HEK293 (cell line): ENCODE data around the gene TCERG1L.

Source experiments
- CTCF ChIA-PET: fragments of 350-600 bp; formaldehyde crosslinking; extraction: SDS; loops from one replicate; lab custom pipeline; 2021; ENCODE audit warnings: antibody characterized with exemption; lab: Yijun Ruan, JAX
- POLR2A ChIA-PET: fragments of 300-600 bp; formaldehyde crosslinking; extraction: SDS; loops from one replicate; lab custom pipeline; 2020; ENCODE audit warnings: antibody characterized with exemption, inconsistent platforms; lab: Yijun Ruan, JAX
- H3K27ac ChIP-seq: fragments of 200-500 bp; sonication (Bioruptor generic); 2 replicates; pipeline ENCODE4 v1.5.1; 2014; ENCODE audit warnings: low read depth, low read length, control low read depth, inconsistent platforms; ENCODE audit errors: extremely low read depth
- H3K36me3 ChIP-seq, 2 experiments: fragments of 200-500 bp in 1 of 2; sonication (Bioruptor generic) in 1 of 2; 1 replicate in 1 of 2; 2 replicates in 1 of 2; pipeline ENCODE4 v1.5.1; 2014 to 2017; ENCODE audit warnings: inconsistent platforms in 2 of 2, low read length in 2 of 2; ENCODE audit not compliant: control insufficient read depth in 2 of 2, insufficient read depth in 1 of 2
- H3K4me1 ChIP-seq: fragments of 200-500 bp; sonication (Bioruptor generic); 2 replicates; pipeline ENCODE4 v1.5.1; 2014; ENCODE audit warnings: mild to moderate bottlenecking, low read length, inconsistent platforms; ENCODE audit not compliant: control insufficient read depth, insufficient read depth
- H3K4me3 ChIP-seq: 2 replicates; pipeline ENCODE4 v1.5.1; 2011; ENCODE audit warnings: low read depth, mild to moderate bottlenecking, control low read depth, low read length, moderate library complexity
- H3K9me3 ChIP-seq: fragments of 200-500 bp; sonication (Bioruptor generic); 2 replicates; pipeline ENCODE4 v1.5.1; 2014; ENCODE audit warnings: low read depth, low read length, inconsistent platforms; ENCODE audit not compliant: control insufficient read depth, insufficient read depth
- BCL11B ChIP-seq: fragments of 450-650 bp; formaldehyde crosslinking; IDR thresholded peaks from 2 replicates; pipeline ENCODE4 v1.5.1; 2016; ENCODE audit warnings: low read depth, missing biosample characterization, missing genetic modification characterization
- GLIS2 ChIP-seq: fragments of 450-650 bp; formaldehyde crosslinking; IDR thresholded peaks from 2 replicates; pipeline ENCODE4 v1.5.1; 2016; ENCODE audit warnings: missing biosample characterization, missing genetic modification characterization
- HOXA7 ChIP-seq: sonication (generic); formaldehyde crosslinking; IDR thresholded peaks from 2 replicates; pipeline ENCODE4 v1.8.1; 2022; ENCODE audit warnings: missing genetic modification reagents, borderline replicate concordance
- MYNN ChIP-seq: fragments of 450-650 bp; formaldehyde crosslinking; IDR thresholded peaks from 2 replicates; pipeline ENCODE4 v1.5.1; 2016; ENCODE audit warnings: missing biosample characterization, missing genetic modification characterization, borderline replicate concordance
- PRDM6 ChIP-seq: fragments of 450-650 bp; formaldehyde crosslinking; IDR thresholded peaks from 2 replicates; pipeline ENCODE4 v1.5.1; 2017; ENCODE audit warnings: missing biosample characterization, missing genetic modification characterization
- REPIN1 ChIP-seq: fragments of 450-650 bp; formaldehyde crosslinking; IDR thresholded peaks from 2 replicates; pipeline ENCODE4 v1.5.1; 2017; ENCODE audit warnings: missing biosample characterization, missing genetic modification characterization, low read depth
- SP3 ChIP-seq: fragments of 450-650 bp; formaldehyde crosslinking; IDR thresholded peaks from 2 replicates; pipeline ENCODE4 v1.5.1; 2016; ENCODE audit warnings: missing biosample characterization, missing genetic modification characterization
- TRIM28 ChIP-seq: IDR thresholded peaks from 2 replicates; pipeline ENCODE4 v1.6.1; 2011; ENCODE audit warnings: low read length, control low read depth, borderline replicate concordance
- ZBTB21 ChIP-seq: fragments of 450-650 bp; formaldehyde crosslinking; IDR thresholded peaks from 2 replicates; pipeline ENCODE4 v1.5.1; 2017; ENCODE audit warnings: missing biosample characterization, missing genetic modification characterization
- ZNF10 ChIP-seq: fragments of 450-650 bp; formaldehyde crosslinking; IDR thresholded peaks from 2 replicates; pipeline ENCODE4 v1.5.1; 2017; ENCODE audit warnings: missing biosample characterization, missing genetic modification characterization
- ZNF121 ChIP-seq: fragments of 450-650 bp; formaldehyde crosslinking; IDR thresholded peaks from 2 replicates; pipeline ENCODE4 v1.5.1; 2016; ENCODE audit warnings: missing biosample characterization, missing genetic modification characterization
- ZNF184 ChIP-seq: fragments of 450-650 bp; IDR thresholded peaks from 2 replicates; pipeline ENCODE4 v1.5.1; 2018; ENCODE audit warnings: missing biosample characterization, mild to moderate bottlenecking, missing genetic modification characterization
- ZNF248 ChIP-seq: fragments of 450-650 bp; formaldehyde crosslinking; IDR thresholded peaks from 2 replicates; pipeline ENCODE4 v1.5.1; 2017; ENCODE audit warnings: missing biosample characterization, missing genetic modification characterization
- ZNF366 ChIP-seq: fragments of 450-650 bp; formaldehyde crosslinking; conservative IDR thresholded peaks from 2 replicates; pipeline ENCODE4 v1.5.1; 2016; ENCODE audit warnings: missing biosample characterization, missing genetic modification characterization
- ZNF391 ChIP-seq: fragments of 450-650 bp; formaldehyde crosslinking; IDR thresholded peaks from 2 replicates; pipeline ENCODE4 v1.5.1; 2016; ENCODE audit warnings: low read depth, missing biosample characterization, missing genetic modification characterization, borderline replicate concordance
- ZNF416 ChIP-seq: fragments of 450-650 bp; formaldehyde crosslinking; IDR thresholded peaks from 2 replicates; pipeline ENCODE4 v1.5.1; 2016; ENCODE audit warnings: missing biosample characterization, missing genetic modification characterization
- ZNF596 ChIP-seq: fragments of 450-650 bp; IDR thresholded peaks from 2 replicates; pipeline ENCODE4 v1.5.0; 2018; ENCODE audit warnings: missing biosample characterization, mild to moderate bottlenecking, missing genetic modification characterization, moderate library complexity
- ZNF624 ChIP-seq: fragments of 450-650 bp; formaldehyde crosslinking; IDR thresholded peaks from 2 replicates; pipeline ENCODE4 v1.5.1; 2017; ENCODE audit warnings: missing biosample characterization, missing genetic modification characterization
- ZNF645 ChIP-seq: fragments of 450-650 bp; formaldehyde crosslinking; IDR thresholded peaks from 2 replicates; pipeline ENCODE4; 2016; ENCODE audit warnings: missing biosample characterization, missing genetic modification characterization
- ZNF777 ChIP-seq: fragments of 450-650 bp; formaldehyde crosslinking; IDR thresholded peaks from 2 replicates; pipeline ENCODE4 v1.5.1; 2017; ENCODE audit warnings: missing biosample characterization, missing genetic modification characterization, borderline replicate concordance
- ZNF785 ChIP-seq: fragments of 450-650 bp; formaldehyde crosslinking; IDR thresholded peaks from 2 replicates; pipeline ENCODE4 v1.5.1; 2016; ENCODE audit warnings: missing biosample characterization, missing genetic modification characterization
- ZXDB ChIP-seq: fragments of 450-650 bp; formaldehyde crosslinking; IDR thresholded peaks from 2 replicates; pipeline ENCODE4 v1.5.1; 2016; ENCODE audit warnings: missing biosample characterization, missing genetic modification characterization
- TF ChIP-seq, protein P1 (sequence below): fragments of 450-650 bp; formaldehyde crosslinking; IDR thresholded peaks from 2 replicates; pipeline ENCODE4 v1.5.1; 2017; ENCODE audit warnings: missing biosample characterization, missing genetic modification characterization
- TF ChIP-seq, protein P2 (sequence below): fragments of 450-650 bp; formaldehyde crosslinking; IDR thresholded peaks from 2 replicates; pipeline ENCODE4 v1.5.1; 2016; ENCODE audit warnings: missing biosample characterization, missing genetic modification characterization

Gene TCERG1L

GRCh38 chr10:131130025-131130424 lies 181.5 kb downstream of the TCERG1L start:
- no peak for TF ChIP-seq ZNF391 (tag by site-specific recombination)
- no peak for TF ChIP-seq ZNF416
- TF ChIP-seq ZBTB21 (tag by site-specific recombination) = peak; percentile 22; the same call in 1 of the 2 replicates
- no peak overlapping the region for H3K4me3 ChIP-seq
- no peaks in the 10 kb centered on the region for H3K36me3 ChIP-seq
- POLR2A ChIA-PET = no interaction called here
- CTCF ChIA-PET = no interaction called here
- H3K4me1 ChIP-seq = no peaks in the 10 kb centered on the region
- no peaks in the 10 kb centered on the region for H3K9me3 ChIP-seq
- no peak overlapping the region for H3K27ac ChIP-seq

DNA sequence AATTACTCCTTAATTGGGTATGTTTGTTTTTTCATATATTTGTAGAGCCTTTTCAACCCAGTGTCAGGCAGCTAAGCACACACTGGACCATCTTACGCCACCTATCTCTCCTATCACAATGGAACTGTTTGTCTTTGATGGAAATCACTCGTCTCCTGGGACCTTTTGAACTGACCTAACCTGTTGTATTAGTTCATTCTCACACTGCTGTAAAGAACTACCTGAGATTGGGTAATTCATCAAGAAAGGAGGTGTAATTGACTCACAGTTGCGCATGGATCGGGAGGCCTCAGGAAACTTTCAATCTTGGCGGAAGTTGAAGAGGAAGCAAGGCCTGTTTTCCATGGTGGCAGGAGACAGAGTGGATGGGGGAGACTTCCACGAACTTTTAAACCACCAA lies 182.0 kb downstream of the TCERG1L start:
- POLR2A ChIA-PET = no interaction called here
- TF ChIP-seq SP3 (no peak), MYNN (tag by site-specific recombination) (no peak)
- CTCF ChIA-PET = no interaction called here

DNA sequence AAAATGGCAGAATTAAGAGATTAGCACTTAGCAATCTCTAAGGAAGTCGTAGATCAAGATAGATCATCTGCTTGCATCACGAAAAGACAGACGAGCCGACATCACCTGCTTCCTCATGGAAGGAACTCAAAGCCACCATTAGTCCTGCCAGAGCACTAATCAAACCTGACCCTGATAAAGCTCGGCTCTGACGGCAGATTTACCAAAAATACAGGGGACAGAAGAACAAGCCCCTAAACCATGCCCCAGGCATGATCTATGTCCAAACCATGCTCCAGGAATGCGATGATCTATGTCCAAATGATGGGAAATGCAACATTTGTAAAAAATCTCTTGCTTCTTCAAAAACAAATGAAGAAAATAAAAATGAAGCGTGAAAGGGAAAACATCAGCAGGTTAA lies 182.8 kb downstream of the TCERG1L start:
- Histone ChIP-seq H3K36me3 (no peaks in the 10 kb centered on the region), H3K4me3 (no peak overlapping the region), H3K9me3 (no peaks in the 10 kb centered on the region), H3K4me1 (no peaks in the 10 kb centered on the region), H3K27ac (no peak overlapping the region)
- TF ChIP-seq ZNF248 (tag by site-specific recombination) (no peak), PRDM6 (tag by site-specific recombination) (no peak), ZNF624 (tag by site-specific recombination) (no peak), ZNF777 (tag by site-specific recombination) (no peak), ZNF596 (tag by site-specific recombination) (no peak), ZNF121 (tag by site-specific recombination) (no peak), GLIS2 (tag by site-specific recombination) (no peak), ZNF184 (tag by site-specific recombination) (no peak), ZNF366 (no peak), ZNF10 (tag by site-specific recombination) (no peak)
- TF ChIP-seq, protein P1, sequence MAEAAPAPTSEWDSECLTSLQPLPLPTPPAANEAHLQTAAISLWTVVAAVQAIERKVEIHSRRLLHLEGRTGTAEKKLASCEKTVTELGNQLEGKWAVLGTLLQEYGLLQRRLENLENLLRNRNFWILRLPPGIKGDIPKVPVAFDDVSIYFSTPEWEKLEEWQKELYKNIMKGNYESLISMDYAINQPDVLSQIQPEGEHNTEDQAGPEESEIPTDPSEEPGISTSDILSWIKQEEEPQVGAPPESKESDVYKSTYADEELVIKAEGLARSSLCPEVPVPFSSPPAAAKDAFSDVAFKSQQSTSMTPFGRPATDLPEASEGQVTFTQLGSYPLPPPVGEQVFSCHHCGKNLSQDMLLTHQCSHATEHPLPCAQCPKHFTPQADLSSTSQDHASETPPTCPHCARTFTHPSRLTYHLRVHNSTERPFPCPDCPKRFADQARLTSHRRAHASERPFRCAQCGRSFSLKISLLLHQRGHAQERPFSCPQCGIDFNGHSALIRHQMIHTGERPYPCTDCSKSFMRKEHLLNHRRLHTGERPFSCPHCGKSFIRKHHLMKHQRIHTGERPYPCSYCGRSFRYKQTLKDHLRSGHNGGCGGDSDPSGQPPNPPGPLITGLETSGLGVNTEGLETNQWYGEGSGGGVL (tag by site-specific recombination) = no peak
- ChIA-PET CTCF (no interaction called here), POLR2A (no interaction called here)

More for the DNA sequence above, 182.0 kb downstream of the TCERG1L start:
- H3K27ac ChIP-seq = no peak overlapping the region
- H3K9me3 ChIP-seq = no peaks in the 10 kb centered on the region
- H3K4me3 ChIP-seq = no peak overlapping the region
- H3K4me1 ChIP-seq = no peaks in the 10 kb centered on the region
- no peaks in the 10 kb centered on the region for H3K36me3 ChIP-seq

- H3K4me1 ChIP-seq = no peaks in the 10 kb centered on the region
- no peak overlapping the region for H3K27ac ChIP-seq
- no peaks in the 10 kb centered on the region for H3K36me3 ChIP-seq
- H3K9me3 ChIP-seq = no peaks in the 10 kb centered on the region
- ChIA-PET CTCF (no interaction called here), POLR2A (no interaction called here)
- no peak overlapping the region for H3K4me3 ChIP-seq
- TF ChIP-seq ZNF785 (tag by site-specific recombination) = no peak
- no peak for TF ChIP-seq REPIN1 (tag by site-specific recombination)
- TF ChIP-seq ZNF645 (tag by site-specific recombination) = no peak
- TF ChIP-seq ZXDB (tag by site-specific recombination) = no peak
- no peak for TF ChIP-seq HOXA7 (CRISPR knock-in tag)
- no peak for TF ChIP-seq BCL11B (tag by site-specific recombination)
- TF ChIP-seq, protein P2, sequence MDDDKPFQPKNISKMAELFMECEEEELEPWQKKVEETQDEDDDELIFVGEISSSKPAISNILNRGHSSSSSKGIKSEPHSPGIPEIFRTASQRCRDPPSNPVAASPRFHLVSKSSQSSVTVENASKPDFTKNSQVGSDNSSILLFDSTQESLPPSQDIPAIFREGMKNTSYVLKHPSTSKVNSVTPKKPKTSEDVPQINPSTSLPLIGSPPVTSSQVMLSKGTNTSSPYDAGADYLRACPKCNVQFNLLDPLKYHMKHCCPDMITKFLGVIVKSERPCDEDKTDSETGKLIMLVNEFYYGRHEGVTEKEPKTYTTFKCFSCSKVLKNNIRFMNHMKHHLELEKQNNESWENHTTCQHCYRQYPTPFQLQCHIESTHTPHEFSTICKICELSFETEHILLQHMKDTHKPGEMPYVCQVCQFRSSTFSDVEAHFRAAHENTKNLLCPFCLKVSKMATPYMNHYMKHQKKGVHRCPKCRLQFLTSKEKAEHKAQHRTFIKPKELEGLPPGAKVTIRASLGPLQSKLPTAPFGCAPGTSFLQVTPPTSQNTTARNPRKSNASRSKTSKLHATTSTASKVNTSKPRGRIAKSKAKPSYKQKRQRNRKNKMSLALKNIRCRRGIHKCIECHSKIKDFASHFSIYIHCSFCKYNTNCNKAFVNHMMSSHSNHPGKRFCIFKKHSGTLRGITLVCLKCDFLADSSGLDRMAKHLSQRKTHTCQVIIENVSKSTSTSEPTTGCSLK = no peak
- no peak for TF ChIP-seq TRIM28
Measured at GRCh38 chr10:131127610-131128009, 183.9 kb downstream of the TCERG1L start.
